ENCODE measurements around the gene HPCAL1. TPM values are rescaled to one million over a fixed set of nuclear protein-coding genes. Genes with fewer than 3 reads are reported as not detected.

The HPCAL1 gene
- total RNA-seq, 6 experiments from 2014 or later: 36.3 to 60.3 (median 57.2) TPM

- TF ChIP-seq, protein P1, sequence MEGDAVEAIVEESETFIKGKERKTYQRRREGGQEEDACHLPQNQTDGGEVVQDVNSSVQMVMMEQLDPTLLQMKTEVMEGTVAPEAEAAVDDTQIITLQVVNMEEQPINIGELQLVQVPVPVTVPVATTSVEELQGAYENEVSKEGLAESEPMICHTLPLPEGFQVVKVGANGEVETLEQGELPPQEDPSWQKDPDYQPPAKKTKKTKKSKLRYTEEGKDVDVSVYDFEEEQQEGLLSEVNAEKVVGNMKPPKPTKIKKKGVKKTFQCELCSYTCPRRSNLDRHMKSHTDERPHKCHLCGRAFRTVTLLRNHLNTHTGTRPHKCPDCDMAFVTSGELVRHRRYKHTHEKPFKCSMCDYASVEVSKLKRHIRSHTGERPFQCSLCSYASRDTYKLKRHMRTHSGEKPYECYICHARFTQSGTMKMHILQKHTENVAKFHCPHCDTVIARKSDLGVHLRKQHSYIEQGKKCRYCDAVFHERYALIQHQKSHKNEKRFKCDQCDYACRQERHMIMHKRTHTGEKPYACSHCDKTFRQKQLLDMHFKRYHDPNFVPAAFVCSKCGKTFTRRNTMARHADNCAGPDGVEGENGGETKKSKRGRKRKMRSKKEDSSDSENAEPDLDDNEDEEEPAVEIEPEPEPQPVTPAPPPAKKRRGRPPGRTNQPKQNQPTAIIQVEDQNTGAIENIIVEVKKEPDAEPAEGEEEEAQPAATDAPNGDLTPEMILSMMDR (IDR thresholded peaks at IDR 0.05): no peak
- Mint-ChIP-seq H3K27me3 (ENCODE audit: insufficient read depth) (no peaks in the 10 kb centered on the region), H3K4me3 (no peak overlapping the region), H3K4me1 (ENCODE audit: low read depth) (peaks cover 54% of the 10 kb centered on the region), H3K36me3 (ENCODE audit: low read depth) (no peaks in the 10 kb centered on the region), H3K27ac (no peak overlapping the region), H3K9me3 (no peaks in the 10 kb centered on the region)
- no peak for DNase-seq
Observed at GRCh38 chr2:10341193-10341592, 38.5 kb downstream of the HPCAL1 start.

GRCh38 chr2:10342245-10342951 is 39.7 kb downstream of the HPCAL1 start:
- Mint-ChIP-seq H3K4me1 (ENCODE audit: low read depth) (peaks cover 64% of the 10 kb centered on the region), H3K9me3 (no peaks in the 10 kb centered on the region), H3K27ac (peak overlapping the region; percentile 13; the same call in 1 of the 2 replicates), H3K36me3 (ENCODE audit: low read depth) (no peaks in the 10 kb centered on the region), H3K27me3 (ENCODE audit: insufficient read depth) (no peaks in the 10 kb centered on the region), H3K4me3 (no peak overlapping the region)
- TF ChIP-seq, protein P1 (IDR thresholded peaks at IDR 0.05): no peak
- DNase-seq: no peak

GRCh38 chr2:10343191-10343590 is 40.5 kb downstream of the HPCAL1 start:
- Mint-ChIP-seq H3K36me3 (ENCODE audit: low read depth) (no peaks in the 10 kb centered on the region), H3K27me3 (ENCODE audit: insufficient read depth) (no peaks in the 10 kb centered on the region), H3K4me1 (ENCODE audit: low read depth) (peaks cover 69% of the 10 kb centered on the region), H3K9me3 (no peaks in the 10 kb centered on the region), H3K4me3 (no peak overlapping the region), H3K27ac (no peak overlapping the region)
- DNase-seq: no peak
- TF ChIP-seq, protein P1 (IDR thresholded peaks at IDR 0.05): no peak

- Mint-ChIP-seq H3K27ac (no peak overlapping the region), H3K27me3 (ENCODE audit: insufficient read depth) (no peaks in the 10 kb centered on the region), H3K9me3 (no peaks in the 10 kb centered on the region)
Observed at GRCh38 chr2:10343658-10344057, 41.0 kb downstream of the HPCAL1 start.

GRCh38 chr2:10344105-10345066 is 41.7 kb downstream of the HPCAL1 start:
- Mint-ChIP-seq H3K9me3 (no peaks in the 10 kb centered on the region), H3K4me1 (ENCODE audit: low read depth) (peaks cover 69% of the 10 kb centered on the region), H3K27me3 (ENCODE audit: insufficient read depth) (no peaks in the 10 kb centered on the region), H3K36me3 (ENCODE audit: low read depth) (no peaks in the 10 kb centered on the region), H3K4me3 (peak overlapping the region; percentile 47; the same call in 1 of the 2 replicates), H3K27ac (peak overlapping the region; percentile 53)
- DNase-seq: no peak
- TF ChIP-seq, protein P1 (IDR thresholded peaks at IDR 0.05): no peak

More at GRCh38 chr2:10343658-10344057, 41.0 kb downstream of the HPCAL1 start:
- no peak overlapping the region for H3K4me3 Mint-ChIP-seq
- TF ChIP-seq, protein P1 (IDR thresholded peaks at IDR 0.05): no peak
- peaks cover 69% of the 10 kb centered on the region for H3K4me1 Mint-ChIP-seq (ENCODE audit: low read depth)
- H3K36me3 Mint-ChIP-seq (ENCODE audit: low read depth): no peaks in the 10 kb centered on the region
- DNase-seq: no peak
